SK-N-SH treated with all-trans-retinoic acid at 6 μM for 48 hours (cell line): ENCODE results near the gene OR2H1.

Experiments used
- BACH2 ChIP-seq: fragments of 250-450 bp; sonication (Bioruptor Pico); IDR thresholded peaks from 2 replicates; pipeline ENCODE4 v1.9.0; 2021; ENCODE audit warnings: mild to moderate bottlenecking, borderline replicate concordance
- CSDC2 ChIP-seq: fragments of 250-450 bp; sonication (Bioruptor Pico); IDR thresholded peaks from 2 replicates; pipeline ENCODE4 v1.5.0; 2020; ENCODE audit warnings: mild to moderate bottlenecking, moderate library complexity
- GLIS3 ChIP-seq: fragments of 250-450 bp; sonication (Bioruptor Pico); IDR thresholded peaks from 2 replicates; pipeline ENCODE4 v1.5.0; 2020; ENCODE audit warnings: mild to moderate bottlenecking, moderate library complexity
- ISL1 ChIP-seq: fragments of 250-450 bp; sonication (Bioruptor Pico); IDR thresholded peaks from 2 replicates; pipeline ENCODE4 v2.1.2; 2022; ENCODE audit warnings: mild to moderate bottlenecking, moderate library complexity
- OSR1 ChIP-seq: fragments of 250-450 bp; sonication (Bioruptor Pico); IDR thresholded peaks from 2 replicates; pipeline ENCODE4 v1.8.0; 2022; ENCODE audit warnings: moderate library complexity, mild to moderate bottlenecking, inconsistent platforms
- RARB ChIP-seq: fragments of 250-450 bp; sonication (Bioruptor Pico); IDR thresholded peaks from 2 replicates; pipeline ENCODE4 v1.8.0; 2021; ENCODE audit warnings: mild to moderate bottlenecking, moderate library complexity
- ZC3H10 ChIP-seq: fragments of 250-450 bp; sonication (Bioruptor Pico); IDR thresholded peaks from 2 replicates; pipeline ENCODE4 v1.5.1; 2021; ENCODE audit warnings: mild to moderate bottlenecking, moderate library complexity
- ZFP3 ChIP-seq: fragments of 250-450 bp; sonication (Bioruptor Pico); IDR thresholded peaks from 2 replicates; pipeline ENCODE4 v1.5.0; 2020; ENCODE audit warnings: mild to moderate bottlenecking, moderate library complexity
- ZFP30 ChIP-seq: fragments of 450-650 bp; formaldehyde crosslinking; IDR thresholded peaks from 2 replicates; pipeline ENCODE4 v1.5.0; 2022; ENCODE audit warnings: mild to moderate bottlenecking, moderate library complexity
- ZNF70 ChIP-seq: fragments of 450-650 bp; formaldehyde crosslinking; IDR thresholded peaks from 2 replicates; pipeline ENCODE4 v1.5.0; 2020; ENCODE audit warnings: mild to moderate bottlenecking, moderate library complexity
- TF ChIP-seq, protein P1 (sequence below): fragments of 250-450 bp; sonication (Bioruptor Pico); IDR thresholded peaks from 2 replicates; pipeline ENCODE4 v1.8.0; 2020; ENCODE audit warnings: mild to moderate bottlenecking, moderate library complexity, borderline replicate concordance
- TF ChIP-seq, protein P2 (sequence below): fragments of 250-450 bp; sonication (Bioruptor Pico); IDR thresholded peaks from 2 replicates; pipeline ENCODE4 v1.5.0; 2020; ENCODE audit warnings: mild to moderate bottlenecking, moderate library complexity
- TF ChIP-seq, protein P3 (sequence below): fragments of 250-450 bp; sonication (Bioruptor Pico); IDR thresholded peaks from 2 replicates; pipeline ENCODE4 v1.5.1; 2020; ENCODE audit warnings: low read depth, mild to moderate bottlenecking, moderate library complexity

DNA sequence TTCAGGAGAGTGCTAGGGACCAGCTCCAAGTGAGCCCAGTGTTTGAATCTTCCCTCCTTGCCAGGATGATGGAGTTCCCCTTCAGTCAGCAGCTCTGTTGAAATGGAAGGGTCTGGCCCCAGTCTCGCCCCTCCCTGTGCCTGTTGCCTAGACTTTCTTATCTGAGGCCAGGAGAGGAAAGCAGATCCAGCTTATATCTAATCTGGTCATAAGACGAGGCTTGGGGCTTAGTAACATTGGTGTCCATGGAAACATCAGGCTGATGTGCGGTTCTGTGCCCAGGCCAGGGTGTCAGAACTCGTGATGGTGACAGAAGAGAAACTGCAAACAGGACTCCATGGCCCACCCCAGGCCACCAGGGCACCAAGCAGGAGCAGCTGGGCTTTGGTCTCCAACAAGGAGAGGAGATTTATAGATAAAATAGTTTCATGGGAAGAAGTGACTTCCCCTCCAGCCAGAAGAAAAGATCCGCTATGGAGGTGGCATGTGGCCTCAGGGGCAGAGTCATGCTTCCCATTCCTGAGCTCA lies 21.0 kb downstream of the OR2H1 start:
- no peak for TF ChIP-seq ZNF70 (CRISPR knock-in tag)
- TF ChIP-seq, protein P1, sequence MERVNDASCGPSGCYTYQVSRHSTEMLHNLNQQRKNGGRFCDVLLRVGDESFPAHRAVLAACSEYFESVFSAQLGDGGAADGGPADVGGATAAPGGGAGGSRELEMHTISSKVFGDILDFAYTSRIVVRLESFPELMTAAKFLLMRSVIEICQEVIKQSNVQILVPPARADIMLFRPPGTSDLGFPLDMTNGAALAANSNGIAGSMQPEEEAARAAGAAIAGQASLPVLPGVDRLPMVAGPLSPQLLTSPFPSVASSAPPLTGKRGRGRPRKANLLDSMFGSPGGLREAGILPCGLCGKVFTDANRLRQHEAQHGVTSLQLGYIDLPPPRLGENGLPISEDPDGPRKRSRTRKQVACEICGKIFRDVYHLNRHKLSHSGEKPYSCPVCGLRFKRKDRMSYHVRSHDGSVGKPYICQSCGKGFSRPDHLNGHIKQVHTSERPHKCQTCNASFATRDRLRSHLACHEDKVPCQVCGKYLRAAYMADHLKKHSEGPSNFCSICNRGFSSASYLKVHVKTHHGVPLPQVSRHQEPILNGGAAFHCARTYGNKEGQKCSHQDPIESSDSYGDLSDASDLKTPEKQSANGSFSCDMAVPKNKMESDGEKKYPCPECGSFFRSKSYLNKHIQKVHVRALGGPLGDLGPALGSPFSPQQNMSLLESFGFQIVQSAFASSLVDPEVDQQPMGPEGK (CRISPR knock-in tag), result no peak
- no peak for TF ChIP-seq OSR1 (CRISPR knock-in tag)
- no peak for TF ChIP-seq ZFP30 (CRISPR knock-in tag)
- TF ChIP-seq ZC3H10, result no peak
- TF ChIP-seq RARB (CRISPR knock-in tag), result no peak
- TF ChIP-seq, protein P2, sequence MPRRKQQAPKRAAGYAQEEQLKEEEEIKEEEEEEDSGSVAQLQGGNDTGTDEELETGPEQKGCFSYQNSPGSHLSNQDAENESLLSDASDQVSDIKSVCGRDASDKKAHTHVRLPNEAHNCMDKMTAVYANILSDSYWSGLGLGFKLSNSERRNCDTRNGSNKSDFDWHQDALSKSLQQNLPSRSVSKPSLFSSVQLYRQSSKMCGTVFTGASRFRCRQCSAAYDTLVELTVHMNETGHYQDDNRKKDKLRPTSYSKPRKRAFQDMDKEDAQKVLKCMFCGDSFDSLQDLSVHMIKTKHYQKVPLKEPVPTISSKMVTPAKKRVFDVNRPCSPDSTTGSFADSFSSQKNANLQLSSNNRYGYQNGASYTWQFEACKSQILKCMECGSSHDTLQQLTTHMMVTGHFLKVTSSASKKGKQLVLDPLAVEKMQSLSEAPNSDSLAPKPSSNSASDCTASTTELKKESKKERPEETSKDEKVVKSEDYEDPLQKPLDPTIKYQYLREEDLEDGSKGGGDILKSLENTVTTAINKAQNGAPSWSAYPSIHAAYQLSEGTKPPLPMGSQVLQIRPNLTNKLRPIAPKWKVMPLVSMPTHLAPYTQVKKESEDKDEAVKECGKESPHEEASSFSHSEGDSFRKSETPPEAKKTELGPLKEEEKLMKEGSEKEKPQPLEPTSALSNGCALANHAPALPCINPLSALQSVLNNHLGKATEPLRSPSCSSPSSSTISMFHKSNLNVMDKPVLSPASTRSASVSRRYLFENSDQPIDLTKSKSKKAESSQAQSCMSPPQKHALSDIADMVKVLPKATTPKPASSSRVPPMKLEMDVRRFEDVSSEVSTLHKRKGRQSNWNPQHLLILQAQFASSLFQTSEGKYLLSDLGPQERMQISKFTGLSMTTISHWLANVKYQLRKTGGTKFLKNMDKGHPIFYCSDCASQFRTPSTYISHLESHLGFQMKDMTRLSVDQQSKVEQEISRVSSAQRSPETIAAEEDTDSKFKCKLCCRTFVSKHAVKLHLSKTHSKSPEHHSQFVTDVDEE, result no peak
- no peak for TF ChIP-seq BACH2 (CRISPR knock-in tag)
- TF ChIP-seq ISL1 (CRISPR knock-in tag), result no peak
- TF ChIP-seq CSDC2 (CRISPR knock-in tag), result no peak
- TF ChIP-seq, protein P3, sequence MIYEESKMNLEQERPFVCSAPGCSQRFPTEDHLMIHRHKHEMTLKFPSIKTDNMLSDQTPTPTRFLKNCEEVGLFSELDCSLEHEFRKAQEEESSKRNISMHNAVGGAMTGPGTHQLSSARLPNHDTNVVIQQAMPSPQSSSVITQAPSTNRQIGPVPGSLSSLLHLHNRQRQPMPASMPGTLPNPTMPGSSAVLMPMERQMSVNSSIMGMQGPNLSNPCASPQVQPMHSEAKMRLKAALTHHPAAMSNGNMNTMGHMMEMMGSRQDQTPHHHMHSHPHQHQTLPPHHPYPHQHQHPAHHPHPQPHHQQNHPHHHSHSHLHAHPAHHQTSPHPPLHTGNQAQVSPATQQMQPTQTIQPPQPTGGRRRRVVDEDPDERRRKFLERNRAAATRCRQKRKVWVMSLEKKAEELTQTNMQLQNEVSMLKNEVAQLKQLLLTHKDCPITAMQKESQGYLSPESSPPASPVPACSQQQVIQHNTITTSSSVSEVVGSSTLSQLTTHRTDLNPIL, result no peak
- TF ChIP-seq GLIS3 (CRISPR knock-in tag), result no peak
- TF ChIP-seq ZFP3, result no peak
